Cardiac fibroblast (primary cell): ENCODE measurements around the gene CTNND2.
"Not testable (repeated sequence)": the region's sequence is repeated elsewhere in the genome, so short reads cannot be mapped to it uniquely, and the experiment has no call there.

Experiments
- DNase-seq, 2 donors: peaks; one replicate each; pipeline versions ENCODE4 v3.0.0 to v3.0.0-alpha.2; 2010; ENCODE audit warnings: low read depth in 2 of 2
- H3K4me3 ChIP-seq, 2 donors: replicated peaks in 1 of 2; 1 replicate in 1 of 2; 2 replicates in 1 of 2; pipeline ENCODE4 v1.5.1; 2011; ENCODE audit warnings: low read depth in 2 of 2, low read length in 2 of 2, mild to moderate bottlenecking in 2 of 2, moderate library complexity in 1 of 2
- CTCF ChIP-seq: IDR thresholded peaks from one replicate; pipeline ENCODE4 v1.5.1; 2011; ENCODE audit warnings: low read depth, mild to moderate bottlenecking, low read length, inconsistent platforms

CTNND2 gene

GRCh38 chr5:11432116-11432515 is 472.1 kb downstream of the CTNND2 start:
- DNase-seq, result no peak
- no peak for TF ChIP-seq CTCF

DNA sequence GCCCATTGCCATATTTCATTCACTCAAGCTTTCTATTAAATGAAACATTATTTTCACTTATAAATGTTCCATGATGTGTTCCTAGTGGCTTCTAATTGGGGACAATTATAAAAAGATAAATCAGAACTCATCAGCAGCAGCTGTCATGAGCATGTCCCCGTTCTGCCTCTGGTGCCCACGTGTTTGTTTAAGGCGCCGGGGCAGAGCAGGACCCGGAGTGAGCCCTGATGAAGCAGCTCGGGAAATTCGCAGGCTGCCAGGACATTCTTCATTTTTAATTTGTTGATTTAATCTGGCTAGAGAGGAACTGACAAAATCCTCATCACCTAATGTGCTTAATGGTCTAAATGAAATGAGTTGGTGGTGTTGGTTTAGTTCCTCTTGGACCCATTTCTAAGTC is 475.0 kb downstream of the CTNND2 start:
- DNase-seq, result no peak
- TF ChIP-seq CTCF, result no peak
- H3K4me3 ChIP-seq, result no peak overlapping the region

More at GRCh38 chr5:11432116-11432515, 472.1 kb downstream of the CTNND2 start:
- no peak overlapping the region for H3K4me3 ChIP-seq

GRCh38 chr5:11427569-11427968 is 476.7 kb downstream of the CTNND2 start:
- no peak for TF ChIP-seq CTCF
- no peak for DNase-seq
- H3K4me3 ChIP-seq, result no peak overlapping the region

GRCh38 chr5:11426442-11426841 is 477.8 kb downstream of the CTNND2 start:
- TF ChIP-seq CTCF, result no peak
- no peak overlapping the region for H3K4me3 ChIP-seq
- DNase-seq, result no peak

DNA sequence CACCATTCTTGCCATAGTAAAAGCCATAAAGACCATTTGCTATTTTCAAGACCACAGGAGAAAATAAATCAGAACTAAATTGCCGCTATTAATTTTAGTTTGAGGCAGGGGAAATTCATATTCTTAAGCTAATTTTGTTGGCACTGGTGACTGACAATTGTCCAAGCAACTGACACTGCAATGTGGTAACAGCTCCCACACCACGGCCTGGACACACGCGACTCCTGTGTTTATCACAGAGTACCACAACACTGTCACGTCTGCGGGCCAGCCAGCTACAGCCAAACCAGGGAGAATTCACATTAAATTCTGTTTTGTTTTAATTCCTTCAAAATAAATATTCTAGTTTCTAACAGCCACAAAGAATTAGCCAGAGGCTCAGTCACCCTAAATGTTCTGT is 481.9 kb downstream of the CTNND2 start:
- no peak for TF ChIP-seq CTCF
- H3K4me3 ChIP-seq, result no peak overlapping the region
- DNase-seq, result no peak

DNA sequence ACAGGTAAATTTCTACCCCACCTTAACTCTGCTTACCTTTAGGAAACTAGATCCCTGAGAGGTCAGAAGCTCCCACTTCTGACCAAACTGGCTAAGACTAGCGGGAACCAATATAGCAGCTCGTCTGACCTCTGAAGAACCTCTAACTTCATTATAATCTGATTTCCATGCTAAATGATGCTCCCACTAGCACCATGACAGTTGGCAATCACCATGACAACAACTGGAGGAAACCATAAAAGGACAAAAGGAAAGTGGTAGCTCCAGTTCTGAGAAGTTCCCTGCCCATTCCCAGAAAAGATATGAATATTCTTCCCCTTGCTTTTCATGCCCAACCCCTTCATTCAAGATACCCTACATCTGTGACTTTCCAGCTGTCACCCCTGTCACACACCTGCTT is 483.3 kb downstream of the CTNND2 start:
- H3K4me3 ChIP-seq, result no peak overlapping the region
- no peak for DNase-seq
- TF ChIP-seq CTCF, result no peak

GRCh38 chr5:11415751-11416150 is 488.5 kb downstream of the CTNND2 start:
- no peak for DNase-seq
- no peak overlapping the region for H3K4me3 ChIP-seq
- no peak for TF ChIP-seq CTCF

GRCh38 chr5:11414732-11415131 is 489.5 kb downstream of the CTNND2 start:
- DNase-seq, H3K4me3 ChIP-seq: not testable (repeated sequence)
